Measurements from ENCODE around the gene SERPINB10.

Gene SERPINB10

GRCh38 chr18:63949068-63949737 is 41.4 kb downstream of the SERPINB10 start, which contains the start of gene HMSD:
HMSD (plus strand) TSS chr18:63949301; CDS start chr18:63953456, 4,155 bp downstream.
- DNase-seq, result peak; percentile 44

- no peak for DNase-seq
Observed at GRCh38 chr18:63951302-63951705, 43.5 kb downstream of the SERPINB10 start.

GRCh38 chr18:63953811-63954210 is 46.1 kb downstream of the SERPINB10 start:
- no peak for DNase-seq

- DNase-seq, result no peak
Observed at GRCh38 chr18:63956755-63957154, 49.0 kb downstream of the SERPINB10 start.

GRCh38 chr18:63960891-63961290 is 53.1 kb downstream of the SERPINB10 start:
- no peak for DNase-seq

- no peak for DNase-seq
Observed at GRCh38 chr18:63961435-63961980, 53.8 kb downstream of the SERPINB10 start.

- DNase-seq, result no peak
Observed at GRCh38 chr18:63962137-63962536, 54.4 kb downstream of the SERPINB10 start.

- DNase-seq, result peak; percentile 53
Observed at GRCh38 chr18:63963615-63964256, 56.0 kb downstream of the SERPINB10 start.

GRCh38 chr18:63964908-63965307 is 57.1 kb downstream of the SERPINB10 start:
- DNase-seq, result no peak

GRCh38 chr18:63965716-63966330 is 58.1 kb downstream of the SERPINB10 start:
- no peak for DNase-seq

- peak; percentile 78 for DNase-seq
Observed at GRCh38 chr18:63969942-63970808, 62.4 kb downstream of the SERPINB10 start, which contains the start of gene SERPINB8. SERPINB8 (plus strand) TSS chr18:63970081; CDS start chr18:63978309, 8,228 bp downstream.

- no peak for DNase-seq
Observed at GRCh38 chr18:63970809-63971205, 63.0 kb downstream of the SERPINB10 start.

- DNase-seq, result no peak
Observed at GRCh38 chr18:63971320-63972001, 63.7 kb downstream of the SERPINB10 start.

- DNase-seq, result no peak
Observed at GRCh38 chr18:63972002-63972376, 64.2 kb downstream of the SERPINB10 start.

GRCh38 chr18:63974991-63975390 is 67.2 kb downstream of the SERPINB10 start:
- DNase-seq, result no peak

- no peak for DNase-seq
Observed at GRCh38 chr18:63975628-63976027, 67.9 kb downstream of the SERPINB10 start.

GRCh38 chr18:63977040-63977439 is 69.3 kb downstream of the SERPINB10 start:
- DNase-seq, result no peak

- peak; percentile 26 for DNase-seq
Observed at GRCh38 chr18:63979409-63979920, 71.7 kb downstream of the SERPINB10 start.

GRCh38 chr18:63980027-63980426 is 72.3 kb downstream of the SERPINB10 start:
- no peak for DNase-seq

- no peak for DNase-seq
Observed at GRCh38 chr18:63980896-63981460, 73.2 kb downstream of the SERPINB10 start.

- DNase-seq, result no peak
Observed at GRCh38 chr18:63981719-63982118, 74.0 kb downstream of the SERPINB10 start.

Data from central memory CD4-positive, alpha-beta T cell (primary cell).